Liver (tissue), 9 donors: Measurements from ENCODE around the gene LHPP. TPM values are rescaled to one million over a fixed set of nuclear protein-coding genes. Genes with fewer than 3 reads are reported as not detected.

Experiments used
- DNase-seq: peaks from one replicate; pipeline ENCODE4 v3.0.0-alpha.2; 2017; ENCODE audit warnings: low spot score
- H3K27ac ChIP-seq, 2 donors: one replicate each; pipeline ENCODE4 v1.7.0; 2013; ENCODE audit warnings: inconsistent platforms in 2 of 2, low read length in 2 of 2, control low read depth in 1 of 2, low read depth in 1 of 2, mild to moderate bottlenecking in 1 of 2
- H3K27me3 ChIP-seq, 4 donors: one replicate each; pipeline versions ENCODE4 v1.6.1 to v1.7.0; 2013; ENCODE audit warnings: low read length in 3 of 4, inconsistent platforms in 1 of 4, mild to moderate bottlenecking in 1 of 4, moderate library complexity in 1 of 4; ENCODE audit not compliant: control insufficient read depth in 4 of 4, insufficient read depth in 4 of 4
- H3K36me3 ChIP-seq, 4 donors: one replicate each; pipeline versions ENCODE4 v1.6.1 to v1.7.0; 2013; ENCODE audit warnings: low read length in 3 of 4, mild to moderate bottlenecking in 3 of 4, low read depth in 1 of 4, moderate library complexity in 1 of 4; ENCODE audit not compliant: control insufficient read depth in 4 of 4, insufficient read depth in 3 of 4
- H3K4me1 ChIP-seq, 4 donors: one replicate each; pipeline versions ENCODE4 v1.6.1 to v1.7.0; 2013; ENCODE audit warnings: low read length in 3 of 4, mild to moderate bottlenecking in 3 of 4, moderate library complexity in 1 of 4; ENCODE audit not compliant: control insufficient read depth in 4 of 4, insufficient read depth in 4 of 4
- H3K4me3 ChIP-seq, 3 donors: one replicate each; pipeline versions ENCODE4 v1.6.1 to v1.7.0; 2013; ENCODE audit warnings: low read length in 3 of 3, control low read depth in 1 of 3, low read depth in 1 of 3, mild to moderate bottlenecking in 1 of 3
- H3K9ac ChIP-seq, 2 donors: one replicate each; pipeline ENCODE4 v1.7.0; 2013; ENCODE audit warnings: low read length in 2 of 2, mild to moderate bottlenecking in 2 of 2, moderate library complexity in 2 of 2, control low read depth in 1 of 2, low read depth in 1 of 2
- H3K9me3 ChIP-seq, 4 donors: one replicate each; pipeline versions ENCODE4 v1.6.1 to v1.7.0; 2013; ENCODE audit warnings: low read length in 3 of 4; ENCODE audit not compliant: control insufficient read depth in 4 of 4
- ATF3 ChIP-seq: IDR thresholded peaks from 2 replicates; pipeline ENCODE4 v1.6.1; 2016; ENCODE audit warnings: antibody characterized with exemption
- CTCF ChIP-seq: fragments of 150-350 bp; IDR thresholded peaks from 2 replicates; pipeline ENCODE4 v1.5.1; 2017; ENCODE audit warnings: improper control_type of control experiment, low read depth, low read length; ENCODE audit not compliant: missing input control
- FOXA1 ChIP-seq: IDR thresholded peaks from 2 replicates; pipeline ENCODE4 v1.6.1; 2016; ENCODE audit warnings: antibody characterized with exemption
- FOXA2 ChIP-seq: IDR thresholded peaks from 2 replicates; pipeline ENCODE4 v1.6.1; 2016; ENCODE audit warnings: antibody characterized with exemption
- HNF4A ChIP-seq, 2 donors: conservative IDR thresholded peaks; 2 replicates each; pipeline ENCODE4 v1.6.1; 2016; ENCODE audit warnings: antibody characterized with exemption in 2 of 2, mild to moderate bottlenecking in 2 of 2
- HNF4G ChIP-seq: IDR thresholded peaks from 2 replicates; pipeline ENCODE4 v1.6.1; 2016; ENCODE audit warnings: antibody characterized with exemption
- JUND ChIP-seq, 2 donors: IDR thresholded peaks; 2 replicates each; pipeline ENCODE4 v1.6.1; 2016; ENCODE audit warnings: antibody characterized with exemption in 2 of 2
- MAX ChIP-seq: IDR thresholded peaks from 2 replicates; pipeline ENCODE4 v1.6.1; 2016; ENCODE audit warnings: antibody characterized with exemption
- NR2F2 ChIP-seq: IDR thresholded peaks from 2 replicates; pipeline ENCODE4 v1.6.1; 2016; ENCODE audit warnings: antibody characterized with exemption
- RAD21 ChIP-seq, 2 donors: IDR thresholded peaks; 2 replicates each; pipeline ENCODE4 v1.6.1; 2016; ENCODE audit warnings: antibody characterized with exemption in 2 of 2, mild to moderate bottlenecking in 2 of 2
- REST ChIP-seq: IDR thresholded peaks from 2 replicates; pipeline ENCODE4 v1.6.1; 2016; ENCODE audit warnings: antibody characterized with exemption, mild to moderate bottlenecking
- RXRA ChIP-seq, 2 donors: IDR thresholded peaks; 2 replicates each; pipeline ENCODE4 v1.6.1; 2017 to 2018; ENCODE audit warnings: antibody characterized with exemption in 2 of 2, mild to moderate bottlenecking in 1 of 2
- SP1 ChIP-seq: IDR thresholded peaks from 2 replicates; pipeline ENCODE4 v1.6.1; 2018; ENCODE audit warnings: antibody characterized with exemption, mild to moderate bottlenecking
- TAF1 ChIP-seq: conservative IDR thresholded peaks from 2 replicates; pipeline ENCODE4 v1.6.1; 2016; ENCODE audit warnings: antibody characterized with exemption, mild to moderate bottlenecking
- YY1 ChIP-seq: IDR thresholded peaks from 2 replicates; pipeline ENCODE4 v1.6.1; 2016; ENCODE audit warnings: antibody characterized with exemption, mild to moderate bottlenecking
- WGBS: extraction: QIAGEN DNeasy Blood & Tissue Kit; methylation state at CpG from one replicate; pipeline ENCODE4 v1.1.7; 2013; 5-methylcytosine and 5-hydroxymethylcytosine counted together
- polyA plus RNA-seq, 2 donors: library from polyadenylated mRNA; stranded (reverse) in 1 of 2; unstranded in 1 of 2; fragments of 200-250 nt in 1 of 2; fragments of >200 nt in 1 of 2; fragmentation: Nextera tagmentation in 1 of 2; extraction: Ambion mirVana in 1 of 2; gene quantifications; one replicate each; pipeline versions ENCODE4 v1.2.1 to v1.2.3, GENCODE V29; 2013 to 2015
- total RNA-seq, 2 donors: library from RNA; depleted of rRNA; stranded (reverse); fragments of >200 nt; gene quantifications; one replicate each; pipeline ENCODE4 v1.2.3, GENCODE V29; 2014
- donor health status: healthy.
- donor health status: healthy.
- donor health status: healthy.
- donor health status: healthy.
- donor health status: healthy.

LHPP gene
- total and polyA plus RNA-seq, 4 donors: 15.9 to 39.9 (median 26.2) TPM

GRCh38 chr10:124657806-124658205 lies 196.2 kb downstream of the LHPP start:
- H3K4me1 ChIP-seq: no peaks in the 10 kb centered on the region
- no peak for DNase-seq
- H3K27ac ChIP-seq: no peak overlapping the region
- no peak overlapping the region for H3K9ac ChIP-seq
- H3K4me3 ChIP-seq: no peak overlapping the region
- no peaks in the 10 kb centered on the region for H3K9me3 ChIP-seq
- no peaks in the 10 kb centered on the region for H3K27me3 ChIP-seq
- TF ChIP-seq ATF3 (no peak), CTCF (no peak), HNF4G (no peak), TAF1 (no peak), FOXA2 (no peak), RXRA (IDR thresholded peaks at IDR 0.05) (no peak), RAD21 (IDR thresholded peaks at IDR 0.05) (no peak), YY1 (no peak), SP1 (no peak), JUND (IDR thresholded peaks at IDR 0.05) (no peak)
- WGBS: 81% methylated on average over 9 of the region's 9 CpGs
- H3K36me3 ChIP-seq: no peaks in the 10 kb centered on the region

- no peak overlapping the region for H3K27ac ChIP-seq
- TF ChIP-seq REST (no peak), NR2F2 (no peak), RXRA (IDR thresholded peaks at IDR 0.05) (no peak), SP1 (no peak), FOXA2 (no peak)
- no peak overlapping the region for H3K4me3 ChIP-seq
- H3K36me3 ChIP-seq: no peaks in the 10 kb centered on the region
- no peak for DNase-seq
- no peak overlapping the region for H3K9ac ChIP-seq
- 96% methylated on average over 12 of the region's 12 CpGs for WGBS
- H3K9me3 ChIP-seq: no peaks in the 10 kb centered on the region
- no peaks in the 10 kb centered on the region for H3K4me1 ChIP-seq
- no peaks in the 10 kb centered on the region for H3K27me3 ChIP-seq
Observed at GRCh38 chr10:124658591-124659242, 197.1 kb downstream of the LHPP start.

DNA sequence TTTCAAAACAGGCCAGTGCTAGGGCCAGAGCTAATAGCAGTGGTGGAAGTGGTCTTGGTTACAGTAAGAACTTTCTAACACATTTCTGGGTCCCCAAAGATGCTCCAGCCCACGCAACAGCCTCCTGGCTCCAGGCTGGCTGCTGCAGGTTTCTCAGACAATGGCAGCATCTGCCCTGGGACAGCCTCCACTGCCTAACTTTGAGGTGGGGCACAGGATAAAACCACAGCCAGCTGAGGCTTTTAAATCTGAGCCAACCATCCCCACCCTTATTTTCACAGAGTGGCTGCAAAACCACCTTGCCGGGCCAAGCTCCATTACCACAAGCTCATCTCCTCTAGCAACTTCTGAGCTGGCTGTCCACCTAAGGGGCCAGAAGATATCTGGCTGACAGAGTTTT lies 197.8 kb downstream of the LHPP start:
- H3K27me3 ChIP-seq: no peaks in the 10 kb centered on the region
- no peak overlapping the region for H3K4me3 ChIP-seq
- no peak overlapping the region for H3K9ac ChIP-seq
- H3K27ac ChIP-seq: no peak overlapping the region
- no peaks in the 10 kb centered on the region for H3K9me3 ChIP-seq
- no peaks in the 10 kb centered on the region for H3K36me3 ChIP-seq
- 87% methylated on average over 2 of the region's 2 CpGs for WGBS
- TF ChIP-seq JUND (IDR thresholded peaks at IDR 0.05): no peak
- no peak for TF ChIP-seq RAD21 (IDR thresholded peaks at IDR 0.05)
- TF ChIP-seq CTCF: no peak
- TF ChIP-seq HNF4A (conservative IDR thresholded peaks at IDR 0.05): no peak
- TF ChIP-seq FOXA2: no peak
- TF ChIP-seq MAX: no peak
- TF ChIP-seq HNF4G: no peak
- TF ChIP-seq FOXA1: no peak
- no peak for TF ChIP-seq YY1
- DNase-seq: no peak
- no peaks in the 10 kb centered on the region for H3K4me1 ChIP-seq
